Neural cell (in vitro differentiated cells): ENCODE results near the gene SEC16B. TPM values are rescaled to one million over a fixed set of nuclear protein-coding genes. Genes with fewer than 3 reads are reported as not detected.

Experiments
- H2AFZ ChIP-seq: fragments of 200-600, 300-800 bp; sonication (generic), shearing (Covaris generic); 2 replicates; pipeline ENCODE4 v1.6.0; 2014; ENCODE audit warnings: low read depth, mild to moderate bottlenecking, antibody characterized with exemption, low read length, moderate library complexity
- H3F3A ChIP-seq: fragments of 200-600 bp; shearing (Covaris generic); 2 replicates; pipeline ENCODE4 v1.6.1; 2016; ENCODE audit warnings: mild to moderate bottlenecking, moderate library complexity, mixed read lengths, antibody characterized with exemption, low read length; ENCODE audit not compliant: insufficient read depth, poor library complexity, severe bottlenecking
- H3K27ac ChIP-seq: fragments of 200-600, 300-800 bp; sonication (generic), shearing (Covaris generic); 2 replicates; pipeline ENCODE4 v1.5.1; 2014; ENCODE audit warnings: mild to moderate bottlenecking, low read length, moderate library complexity
- H3K27me3 ChIP-seq: fragments of 300-800, 200-600 bp; sonication (generic), shearing (Covaris generic); 2 replicates; pipeline ENCODE4 v1.6.0; 2014; ENCODE audit warnings: mild to moderate bottlenecking, low read depth, low read length, moderate library complexity; ENCODE audit not compliant: insufficient read depth
- H3K36me3 ChIP-seq: fragments of 300-800, 200-600 bp; sonication (generic), shearing (Covaris generic); 2 replicates; pipeline ENCODE4 v1.5.1; 2014; ENCODE audit warnings: mild to moderate bottlenecking, antibody characterized with exemption, low read length, moderate library complexity; ENCODE audit not compliant: insufficient read depth
- H3K4me2 ChIP-seq: fragments of 300-800, 200-600 bp; sonication (generic), shearing (Covaris generic); 2 replicates; pipeline ENCODE4 v1.6.0; 2014; ENCODE audit warnings: mild to moderate bottlenecking, low read length
- H3K4me3 ChIP-seq: fragments of 300-800, 200-600 bp; sonication (generic), shearing (Covaris generic); 2 replicates; pipeline ENCODE4 v1.5.1; 2014; ENCODE audit warnings: mild to moderate bottlenecking, low read length, moderate library complexity
- H3K79me2 ChIP-seq: fragments of 200-600 bp; shearing (Covaris generic); replicated peaks from 2 replicates; pipeline ENCODE4 v1.6.0; 2014; ENCODE audit warnings: mild to moderate bottlenecking, low read length, moderate library complexity; ENCODE audit not compliant: insufficient read depth
- H3K9ac ChIP-seq: fragments of 300-800, 200-600 bp; sonication (generic), shearing (Covaris generic); 2 replicates; pipeline ENCODE4 v1.6.1; 2016; ENCODE audit warnings: mild to moderate bottlenecking, low read length, mixed read lengths
- H3K9me2 ChIP-seq: fragments of 200-600 bp; shearing (Covaris generic); 2 replicates; pipeline ENCODE4 v1.6.1; 2016; ENCODE audit warnings: mild to moderate bottlenecking, low read length, mixed read lengths; ENCODE audit not compliant: insufficient read depth
- H3K9me3 ChIP-seq: fragments of 200-600, 300-800 bp; sonication (generic), shearing (Covaris generic); 2 replicates; pipeline ENCODE4 v1.6.1; 2016; ENCODE audit warnings: mild to moderate bottlenecking, mixed run types, low read length, moderate library complexity, mixed read lengths
- H4K20me1 ChIP-seq: fragments of 200-600 bp; shearing (Covaris generic); 2 replicates; pipeline ENCODE4 v1.6.1; 2016; ENCODE audit warnings: mild to moderate bottlenecking, mixed run types; ENCODE audit not compliant: insufficient read depth
- EP300 ChIP-seq: fragments of 450-650 bp; conservative IDR thresholded peaks from 2 replicates; pipeline ENCODE4 v1.6.1; 2014; ENCODE audit warnings: antibody characterized with exemption, mild to moderate bottlenecking, moderate library complexity; ENCODE audit not compliant: poor library complexity, severe bottlenecking
- EZH2 ChIP-seq: fragments of 200-600, 300-800 bp; shearing (Covaris generic), sonication (generic); IDR thresholded peaks from 2 replicates; pipeline ENCODE4 v1.6.1; 2014; ENCODE audit warnings: antibody characterized with exemption, low read length, borderline replicate concordance, mild to moderate bottlenecking; ENCODE audit not compliant: insufficient read depth, poor library complexity, severe bottlenecking
- MXI1 ChIP-seq: fragments of 450-650 bp; conservative IDR thresholded peaks from 2 replicates; pipeline ENCODE4 v1.6.1; 2014; ENCODE audit warnings: antibody characterized with exemption, mild to moderate bottlenecking; ENCODE audit not compliant: poor library complexity, severe bottlenecking
- POLR2AphosphoS5 ChIP-seq: IDR thresholded peaks from 2 replicates; pipeline ENCODE4 v1.6.1; 2012
- RAD21 ChIP-seq: fragments of 450-650 bp; conservative IDR thresholded peaks from 2 replicates; pipeline ENCODE4 v1.6.1; 2014; ENCODE audit warnings: antibody characterized with exemption, mild to moderate bottlenecking, moderate library complexity
- REST ChIP-seq: IDR thresholded peaks from 2 replicates; pipeline ENCODE4 v1.6.1; 2012; ENCODE audit warnings: borderline replicate concordance
- SMC3 ChIP-seq: fragments of 450-650 bp; conservative IDR thresholded peaks from 2 replicates; pipeline ENCODE4 v1.6.1; 2014; ENCODE audit warnings: antibody characterized with exemption, mild to moderate bottlenecking, moderate library complexity; ENCODE audit not compliant: poor library complexity
- TAF1 ChIP-seq: IDR thresholded peaks from 2 replicates; pipeline ENCODE4 v1.6.1; 2012; ENCODE audit warnings: low read depth
- polyA plus RNA-seq: library from polyadenylated mRNA; depleted of rRNA; stranded (reverse); fragments of >200 nt; gene quantifications from 2 replicates; pipeline ENCODE4 v1.2.3, GENCODE V29; 2014
- TF ChIP-seq, protein P1 (sequence below): fragments of 450-650 bp; IDR thresholded peaks from 2 replicates; pipeline ENCODE4 v1.5.1; 2014; ENCODE audit warnings: antibody characterized with exemption, mild to moderate bottlenecking, moderate library complexity; ENCODE audit not compliant: poor library complexity, severe bottlenecking

Gene SEC16B
- polyA plus RNA-seq, 1 donor from 2014 or later, result 0.78 TPM

- Histone ChIP-seq H3K79me2 (no peaks in the 10 kb centered on the region), H4K20me1 (no peaks in the 10 kb centered on the region), H3K27ac (no peak overlapping the region), H3K9ac (no peak overlapping the region), H3K9me2 (no peaks in the 10 kb centered on the region), H3K4me2 (no peak overlapping the region), H3K27me3 (no peaks in the 10 kb centered on the region), H3F3A (no peaks in the 10 kb centered on the region), H2AFZ (no peak overlapping the region), H3K9me3 (no peaks in the 10 kb centered on the region), H3K4me3 (no peak overlapping the region), H3K36me3 (no peaks in the 10 kb centered on the region)
- TF ChIP-seq REST (no peak), TAF1 (no peak), EZH2 (no peak), EP300 (no peak)
These were observed 6.7 kb upstream of the SEC16B start for GRCh38 chr1:177976596-177976995.

- Histone ChIP-seq H3K9ac (no peak overlapping the region), H3F3A (no peaks in the 10 kb centered on the region), H3K4me3 (no peak overlapping the region), H2AFZ (no peak overlapping the region), H3K9me2 (no peaks in the 10 kb centered on the region), H3K9me3 (no peaks in the 10 kb centered on the region), H4K20me1 (no peaks in the 10 kb centered on the region), H3K79me2 (no peaks in the 10 kb centered on the region), H3K27ac (no peak overlapping the region), H3K4me2 (no peak overlapping the region), H3K27me3 (no peaks in the 10 kb centered on the region), H3K36me3 (no peaks in the 10 kb centered on the region)
- TF ChIP-seq REST, result no peak
- no peak for TF ChIP-seq RAD21
- no peak for TF ChIP-seq SMC3
- TF ChIP-seq TAF1, result no peak
- TF ChIP-seq, protein P1, sequence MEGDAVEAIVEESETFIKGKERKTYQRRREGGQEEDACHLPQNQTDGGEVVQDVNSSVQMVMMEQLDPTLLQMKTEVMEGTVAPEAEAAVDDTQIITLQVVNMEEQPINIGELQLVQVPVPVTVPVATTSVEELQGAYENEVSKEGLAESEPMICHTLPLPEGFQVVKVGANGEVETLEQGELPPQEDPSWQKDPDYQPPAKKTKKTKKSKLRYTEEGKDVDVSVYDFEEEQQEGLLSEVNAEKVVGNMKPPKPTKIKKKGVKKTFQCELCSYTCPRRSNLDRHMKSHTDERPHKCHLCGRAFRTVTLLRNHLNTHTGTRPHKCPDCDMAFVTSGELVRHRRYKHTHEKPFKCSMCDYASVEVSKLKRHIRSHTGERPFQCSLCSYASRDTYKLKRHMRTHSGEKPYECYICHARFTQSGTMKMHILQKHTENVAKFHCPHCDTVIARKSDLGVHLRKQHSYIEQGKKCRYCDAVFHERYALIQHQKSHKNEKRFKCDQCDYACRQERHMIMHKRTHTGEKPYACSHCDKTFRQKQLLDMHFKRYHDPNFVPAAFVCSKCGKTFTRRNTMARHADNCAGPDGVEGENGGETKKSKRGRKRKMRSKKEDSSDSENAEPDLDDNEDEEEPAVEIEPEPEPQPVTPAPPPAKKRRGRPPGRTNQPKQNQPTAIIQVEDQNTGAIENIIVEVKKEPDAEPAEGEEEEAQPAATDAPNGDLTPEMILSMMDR, result no peak
- TF ChIP-seq EP300, result no peak
- TF ChIP-seq MXI1, result no peak
- TF ChIP-seq POLR2AphosphoS5, result no peak
- no peak for TF ChIP-seq EZH2
These were observed 6.0 kb upstream of the SEC16B start for GRCh38 chr1:177975588-177976495.
